Thyroid gland (tissue), 4 donors: ENCODE results near the gene BTN1A1. TPM values are rescaled to one million over a fixed set of nuclear protein-coding genes. Genes with fewer than 3 reads are reported as not detected.

Experiments
- DNase-seq, 2 donors: peaks; one replicate each; pipeline ENCODE4 v3.0.0-alpha.2; 2019
- H3K27ac ChIP-seq, 3 donors: fragments of 200-600 bp; sonication (generic); 1 replicate in 2 of 3; 2 replicates in 1 of 3; pipeline ENCODE4 v1.5.1; 2016 to 2019; ENCODE audit warnings: mild to moderate bottlenecking in 1 of 3, moderate library complexity in 1 of 3
- H3K27me3 ChIP-seq: fragments of 200-600 bp; sonication (generic); one replicate; pipeline ENCODE4 v1.5.1; 2019
- H3K36me3 ChIP-seq, 2 donors: fragments of 200-600 bp; sonication (generic); one replicate each; pipeline ENCODE4 v1.5.1; 2016 to 2019
- H3K4me1 ChIP-seq, 2 donors: fragments of 200-600 bp; sonication (generic); one replicate each; pipeline ENCODE4 v1.5.1; 2017 to 2019
- H3K4me3 ChIP-seq, 3 donors: fragments of 200-600 bp; sonication (generic); replicated peaks in 1 of 3; 1 replicate in 2 of 3; 2 replicates in 1 of 3; pipeline ENCODE4 v1.5.1; 2016; ENCODE audit warnings: mild to moderate bottlenecking in 1 of 3
- H3K9me3 ChIP-seq: fragments of 200-600 bp; sonication (generic); one replicate; pipeline ENCODE4 v1.5.1; 2017
- POLR2A ChIP-seq, 2 donors: fragments of 450-650 bp; IDR thresholded peaks; one replicate each; pipeline ENCODE4 v1.6.1; 2017; ENCODE audit warnings: antibody characterized with exemption in 2 of 2, mild to moderate bottlenecking in 2 of 2, moderate library complexity in 1 of 2
- WGBS, 2 donors: methylation state at CpG; one replicate each; pipeline ENCODE4 v1.1.5; 2017; 5-methylcytosine and 5-hydroxymethylcytosine counted together
- intact Hi-C: fragments of 100-400 bp; cut with DNase I; formaldehyde crosslinking; loops from one replicate; pipeline ENCODE4 v1.15.1; 2023
- total RNA-seq, 4 donors: library from RNA; depleted of rRNA; stranded (reverse); fragments of >200 nt; gene quantifications; one replicate each; pipeline ENCODE4 v1.2.3, GENCODE V29; 2016
- TF ChIP-seq, protein P1 (sequence below), 6 experiments: fragments of 200-600 bp in 3 of 6; fragments of 450-650 bp in 3 of 6; sonication (generic) in 3 of 6; IDR thresholded peaks; one replicate each; pipeline ENCODE4 v1.5.1; 2016 to 2019; ENCODE audit warnings: antibody characterized with exemption in 6 of 6, mild to moderate bottlenecking in 2 of 6, inconsistent platforms in 1 of 6, moderate library complexity in 1 of 6

The BTN1A1 gene
- total RNA-seq, 4 donors from 2014 or later: not detected

DNA sequence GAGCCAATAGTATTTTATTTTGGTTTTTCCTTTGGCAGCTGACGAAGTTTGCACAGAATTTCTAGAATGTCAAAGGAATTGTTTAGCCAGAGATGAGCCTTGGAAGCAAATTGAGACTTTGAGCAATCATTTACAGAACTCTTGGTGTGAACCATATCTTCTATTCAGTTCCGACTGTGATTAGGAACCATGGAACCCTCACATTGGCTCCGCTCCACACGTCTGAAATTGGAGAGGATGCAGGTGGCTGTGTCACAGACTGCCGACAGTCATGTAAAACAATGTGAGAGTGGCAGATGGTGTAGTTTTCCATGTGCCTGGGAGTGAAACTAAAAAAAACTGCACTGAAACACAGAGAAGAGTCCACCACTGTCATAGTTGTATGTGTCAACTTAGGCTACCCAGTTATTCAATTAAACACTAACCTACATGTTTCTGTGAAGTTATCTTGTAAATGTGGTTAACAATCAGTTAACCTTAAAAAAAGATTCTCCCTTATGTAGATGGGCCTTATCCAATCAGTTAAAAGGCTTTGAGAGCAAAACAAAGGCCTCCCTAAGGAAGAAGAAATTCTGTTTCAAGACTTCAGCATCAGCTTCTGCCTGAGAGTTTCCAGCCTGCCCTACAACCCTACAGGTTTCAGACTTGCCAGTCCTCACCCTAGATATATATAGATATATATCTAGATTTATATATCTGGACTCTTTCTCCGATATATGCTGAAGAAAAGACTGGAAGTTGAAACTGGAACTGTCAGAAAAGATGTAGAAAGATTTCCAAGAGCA is 34.8 kb downstream of the BTN1A1 start:
- Histone ChIP-seq H3K36me3 (no peaks in the 10 kb centered on the region), H3K9me3 (no peaks in the 10 kb centered on the region), H3K4me3 (no peak overlapping the region), H3K27me3 (no peaks in the 10 kb centered on the region), H3K4me1 (peaks cover 17 to 22% of the 10 kb centered on the region in 2 donors), H3K27ac (no peak overlapping the region)
- no peak for TF ChIP-seq POLR2A (IDR thresholded peaks at IDR 0.05)
- TF ChIP-seq, protein P1, sequence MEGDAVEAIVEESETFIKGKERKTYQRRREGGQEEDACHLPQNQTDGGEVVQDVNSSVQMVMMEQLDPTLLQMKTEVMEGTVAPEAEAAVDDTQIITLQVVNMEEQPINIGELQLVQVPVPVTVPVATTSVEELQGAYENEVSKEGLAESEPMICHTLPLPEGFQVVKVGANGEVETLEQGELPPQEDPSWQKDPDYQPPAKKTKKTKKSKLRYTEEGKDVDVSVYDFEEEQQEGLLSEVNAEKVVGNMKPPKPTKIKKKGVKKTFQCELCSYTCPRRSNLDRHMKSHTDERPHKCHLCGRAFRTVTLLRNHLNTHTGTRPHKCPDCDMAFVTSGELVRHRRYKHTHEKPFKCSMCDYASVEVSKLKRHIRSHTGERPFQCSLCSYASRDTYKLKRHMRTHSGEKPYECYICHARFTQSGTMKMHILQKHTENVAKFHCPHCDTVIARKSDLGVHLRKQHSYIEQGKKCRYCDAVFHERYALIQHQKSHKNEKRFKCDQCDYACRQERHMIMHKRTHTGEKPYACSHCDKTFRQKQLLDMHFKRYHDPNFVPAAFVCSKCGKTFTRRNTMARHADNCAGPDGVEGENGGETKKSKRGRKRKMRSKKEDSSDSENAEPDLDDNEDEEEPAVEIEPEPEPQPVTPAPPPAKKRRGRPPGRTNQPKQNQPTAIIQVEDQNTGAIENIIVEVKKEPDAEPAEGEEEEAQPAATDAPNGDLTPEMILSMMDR (IDR thresholded peaks at IDR 0.05): no peak
- 77 to 88% methylated on average over 6 of the region's 6 CpGs for WGBS, 2 donors
- no peak for DNase-seq
- intact Hi-C loops: no loop called here

DNA sequence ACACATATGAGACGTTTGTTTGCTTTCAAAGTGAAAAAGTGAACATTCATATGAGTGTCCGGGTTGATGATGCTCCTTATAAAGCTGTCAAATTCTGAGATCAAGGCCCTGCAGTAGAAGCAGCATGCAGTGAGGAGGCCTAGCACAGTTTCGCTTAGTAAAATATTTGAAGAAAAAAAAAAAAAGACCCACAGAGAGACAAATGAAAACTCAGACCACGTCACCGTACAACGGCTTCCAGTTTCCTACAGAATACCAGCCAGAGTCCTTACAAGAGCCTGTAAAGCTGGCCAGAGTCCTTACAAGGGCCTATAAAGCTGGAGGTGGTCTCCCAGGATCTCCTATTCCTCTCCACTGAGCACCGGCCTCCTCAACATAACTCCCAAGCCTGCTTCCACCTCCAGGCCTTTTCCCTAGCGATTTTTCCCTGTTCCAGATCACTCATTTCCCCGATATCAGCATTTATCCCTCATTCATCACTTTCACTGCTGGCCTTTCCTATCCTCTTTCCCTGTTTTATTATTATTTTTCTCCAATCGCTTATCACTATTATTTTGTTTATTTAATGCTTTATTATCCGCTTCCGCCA is 36.6 kb downstream of the BTN1A1 start:
- H3K36me3 ChIP-seq: no peaks in the 10 kb centered on the region
- H3K4me1 ChIP-seq: peaks cover 17 to 23% of the 10 kb centered on the region in 2 donors

DNA sequence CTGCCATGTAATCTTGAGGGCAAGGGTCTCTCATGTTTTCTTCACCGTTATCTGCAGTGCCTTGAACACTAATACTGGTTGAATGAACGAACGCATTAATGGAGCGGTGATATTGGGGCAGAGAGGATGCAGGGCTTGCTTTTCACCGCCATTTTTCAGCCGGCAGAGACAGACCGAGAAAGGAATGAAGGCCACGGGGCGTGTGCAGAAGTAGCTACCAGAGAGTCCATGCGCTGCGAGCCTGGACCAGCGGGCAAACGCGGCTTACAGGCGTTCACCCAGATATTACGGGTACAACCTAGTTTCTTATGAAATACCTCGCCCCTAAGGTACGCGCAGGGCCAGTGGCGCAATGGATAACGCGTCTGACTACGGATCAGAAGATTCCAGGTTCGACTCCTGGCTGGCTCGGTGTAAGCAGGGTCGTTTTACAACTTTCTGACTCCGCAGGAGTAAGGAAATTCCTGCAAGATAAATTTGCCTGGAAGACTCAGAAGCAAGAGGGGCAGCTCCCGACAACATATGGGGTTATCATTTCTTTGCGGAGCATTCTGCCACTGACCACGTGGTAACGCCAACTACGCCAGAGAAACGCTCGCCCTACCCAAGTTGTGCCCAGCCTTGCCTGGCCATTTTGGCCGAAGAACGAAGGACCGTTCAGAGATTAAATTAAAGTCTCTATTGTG is 37.2 kb downstream of the BTN1A1 start:
- Histone ChIP-seq H3K27ac (peak overlapping the region; percentile 85 to 97 (median 93)), H3K27me3 (no peaks in the 10 kb centered on the region), H3K9me3 (no peaks in the 10 kb centered on the region), H3K4me3 (peak overlapping the region; percentile 35 to 92 (median 38)), H3K4me1 (peaks cover 17 to 23% of the 10 kb centered on the region in 2 donors), H3K36me3 (no peaks in the 10 kb centered on the region)
- whole genome bisulfite sequencing, 2 donors: 0% methylated on average over 37 of the region's 37 CpGs
- intact Hi-C loops: no loop called here
- no peak for TF ChIP-seq POLR2A (IDR thresholded peaks at IDR 0.05)
- DNase-seq: peak; percentile 90

More for the DNA sequence above, 36.6 kb downstream of the BTN1A1 start:
- WGBS, 2 donors: 14 to 19% methylated on average over 12 of the region's 12 CpGs
- Histone ChIP-seq H3K27me3 (no peaks in the 10 kb centered on the region), H3K27ac (peak overlapping the region; percentile 85 to 97 (median 93)), H3K4me3 (peak overlapping the region in 2 of 3 donors; percentile 35 to 92), H3K9me3 (no peaks in the 10 kb centered on the region)
- DNase-seq: peak; percentile 16 to 24
- TF ChIP-seq POLR2A (IDR thresholded peaks at IDR 0.05): no peak
- TF ChIP-seq, protein P1 (IDR thresholded peaks at IDR 0.05): no peak
- intact Hi-C loops: no loop called here

DNA sequence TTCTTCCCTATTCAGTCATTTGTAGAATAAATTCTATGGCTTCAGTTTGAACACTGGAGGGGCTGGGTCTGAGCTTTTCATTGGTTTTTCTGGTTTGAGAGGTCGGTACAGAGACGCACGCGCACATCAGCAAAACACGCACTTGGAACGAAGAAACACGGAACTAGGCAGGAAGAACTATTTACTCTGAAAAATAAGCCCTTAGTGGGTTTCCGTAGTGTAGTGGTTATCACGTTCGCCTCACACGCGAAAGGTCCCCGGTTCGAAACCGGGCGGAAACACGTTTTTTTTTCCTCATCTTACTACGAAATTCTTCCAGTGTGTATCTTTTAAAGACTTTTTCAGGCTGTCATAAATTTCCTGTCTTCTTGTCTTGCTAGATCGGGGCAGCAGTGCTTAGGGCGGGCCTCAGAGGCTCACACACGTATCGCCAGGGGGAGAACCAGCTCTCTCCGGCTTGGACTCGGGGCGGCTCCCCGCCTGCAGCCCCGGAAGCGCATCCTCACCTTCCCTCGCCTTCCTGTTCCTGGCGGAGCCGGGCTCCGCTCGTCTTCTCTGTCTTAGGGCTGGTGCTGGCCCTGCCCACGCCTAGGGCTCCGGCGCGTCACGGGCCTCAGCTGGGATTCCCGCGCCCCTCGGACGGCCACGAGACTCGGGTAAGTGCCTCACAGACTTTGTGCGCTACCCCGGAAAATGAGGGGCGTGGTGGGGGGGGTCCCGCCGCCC is 37.9 kb downstream of the BTN1A1 start, which contains the start of gene HMGN4:
Gene HMGN4 (plus strand): TSS at position 521 of the 726 bp plus-strand sequence. CDS start 6,841 bp downstream, outside the sequence.
- Histone ChIP-seq H3K36me3 (no peaks in the 10 kb centered on the region), H3K4me3 (peak within 1 kb of the TSS; percentile 38 to 92 (median 89)), H3K27me3 (no peaks in the 10 kb centered on the region), H3K4me1 (peaks cover 17 to 23% of the 10 kb centered on the region in 2 donors), H3K9me3 (no peaks in the 10 kb centered on the region), H3K27ac (peak within 1 kb of the TSS; percentile 85 to 97 (median 93))
- intact Hi-C loops: no loop called here
- 0 to 1% methylated on average over 27 to 32 of the region's 49 CpGs for WGBS, 2 donors
- TF ChIP-seq, protein P1 (IDR thresholded peaks at IDR 0.05): peak in 1 of 6 experiments; percentile 5
- peak in 1 of 2 donors; percentile 73 for TF ChIP-seq POLR2A (IDR thresholded peaks at IDR 0.05)
- DNase-seq: peak; percentile 77 to 80

DNA sequence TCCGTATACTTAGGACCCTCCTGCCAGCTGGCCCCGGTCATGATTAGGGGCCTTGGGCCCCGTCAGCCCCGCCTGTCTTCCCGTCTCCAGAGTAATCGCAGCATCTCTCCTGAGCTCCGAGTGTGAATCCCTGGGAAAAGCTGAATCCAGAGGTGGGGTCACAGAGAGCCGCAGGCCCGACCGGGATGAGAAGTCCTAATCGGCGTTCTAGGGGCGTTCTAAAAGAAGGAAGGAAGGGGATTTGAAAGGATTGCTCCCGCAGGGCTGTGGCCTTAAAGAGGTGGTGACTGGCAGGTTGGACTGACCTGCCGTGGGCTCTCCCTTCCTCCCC is 38.4 kb downstream of the BTN1A1 start:
- peak overlapping the region; percentile 38 to 92 (median 89) for H3K4me3 ChIP-seq
- peaks cover 17 to 23% of the 10 kb centered on the region in 2 donors for H3K4me1 ChIP-seq
- no peaks in the 10 kb centered on the region for H3K36me3 ChIP-seq
- TF ChIP-seq POLR2A (IDR thresholded peaks at IDR 0.05): no peak
- TF ChIP-seq, protein P1 (IDR thresholded peaks at IDR 0.05): no peak
- H3K27me3 ChIP-seq: no peaks in the 10 kb centered on the region
- H3K27ac ChIP-seq: peak overlapping the region; percentile 85 to 97 (median 93)
- intact Hi-C loops: no loop called here
- DNase-seq: no peak
- WGBS, 2 donors: 0 to 1% methylated on average over 7 to 14 of the region's 15 CpGs
- no peaks in the 10 kb centered on the region for H3K9me3 ChIP-seq
